GM12878 (cell line): Measurements from ENCODE around the gene C5. TPM values are rescaled to one million over a fixed set of nuclear protein-coding genes. Genes with fewer than 3 reads are reported as not detected.

Experiments
- ATAC-seq: fragments of 200-7000 bp; cut with Tn5 transposase; 3 replicates; pipeline ENCODE4 v1.9.1; 2020; ENCODE audit warnings: mild to moderate bottlenecking, moderate library complexity
- BruUV-seq: library from RNA; stranded (reverse); fragments of 400-500 nt; replicated peaks from 2 replicates; lab custom pipeline; 2021; lab: Mats Ljungman, UMichigan
- CTCF ChIA-PET: fragments of 300-600 bp; sonication (Branson Sonifier 250); formaldehyde crosslinking; extraction: SDS; loops from one replicate; lab custom pipeline; 2021; ENCODE audit warnings: inconsistent platforms; lab: Yijun Ruan, JAX
- POLR2A ChIA-PET: fragments of 350-600 bp; formaldehyde crosslinking; extraction: SDS; loops from one replicate; lab custom pipeline; 2021; ENCODE audit warnings: inconsistent platforms; lab: Charles Lee
- RAD21 ChIA-PET: fragments of 300-600 bp; sonication (Branson Sonifier 250); formaldehyde crosslinking; loops from one replicate; lab custom pipeline; 2023; ENCODE audit warnings: antibody characterized with exemption; ENCODE audit not compliant: unreplicated experiment; lab: Charles Lee
- SMC1A ChIA-PET: fragments of 300-600 bp; sonication (Branson Sonifier 250); formaldehyde crosslinking; loops from one replicate; lab custom pipeline; 2023; ENCODE audit not compliant: unreplicated experiment, uncharacterized antibody; lab: Charles Lee
- DNase-seq: peaks from one replicate; pipeline ENCODE4 v3.0.0-alpha.2; 2011; ENCODE audit warnings: low read depth, low spot score
- FAIRE-seq: peaks from 3 replicates; lab custom pipeline; 2011; peaks lifted over from hg19 to GRCh38; lab: Jason Lieb, UNC
- H2AFZ ChIP-seq: 2 replicates; pipeline ENCODE4 v1.6.0; 2011; ENCODE audit warnings: low read depth, low read length, control low read depth; ENCODE audit not compliant: control insufficient read depth
- H3K27ac ChIP-seq: 2 replicates; pipeline ENCODE4 v1.5.1; 2011; ENCODE audit warnings: control low read depth; ENCODE audit not compliant: control insufficient read depth, insufficient read depth
- H3K27me3 ChIP-seq, 2 experiments: replicated peaks in 1 of 2; 2 replicates each; pipeline versions ENCODE4 v1.6.0 to v1.6.1; 2011; ENCODE audit warnings: low read length in 1 of 2; ENCODE audit not compliant: control insufficient read depth in 2 of 2, insufficient read depth in 2 of 2
- H3K36me3 ChIP-seq, 2 experiments: 2 replicates each; pipeline ENCODE4 v1.5.1; 2011; ENCODE audit warnings: low read length in 1 of 2; ENCODE audit not compliant: control insufficient read depth in 2 of 2, insufficient read depth in 2 of 2
- H3K4me1 ChIP-seq: 2 replicates; pipeline ENCODE4 v1.6.1; 2011; ENCODE audit warnings: mild to moderate bottlenecking, low read length, moderate library complexity, mixed read lengths; ENCODE audit not compliant: control insufficient read depth, insufficient read depth
- H3K4me2 ChIP-seq: 2 replicates; pipeline ENCODE4 v1.6.0; 2011; ENCODE audit warnings: control low read depth; ENCODE audit not compliant: control insufficient read depth, insufficient read depth
- H3K4me3 ChIP-seq: fragments of 200-600 bp; sonication (generic); 2 replicates; pipeline ENCODE4 v1.5.1; 2016
- H3K79me2 ChIP-seq: 2 replicates; pipeline ENCODE4 v1.6.0; 2011; ENCODE audit warnings: low read length; ENCODE audit not compliant: control insufficient read depth, insufficient read depth
- H3K9ac ChIP-seq: 2 replicates; pipeline ENCODE4 v1.8.0; 2011; ENCODE audit warnings: low read length, control low read depth, mixed read lengths; ENCODE audit not compliant: control insufficient read depth, insufficient read depth
- H3K9me3 ChIP-seq: replicated peaks from 3 replicates; pipeline ENCODE4 v1.5.1; 2011; ENCODE audit warnings: mild to moderate bottlenecking, low read length; ENCODE audit not compliant: control insufficient read depth, insufficient read depth
- H4K20me1 ChIP-seq: 2 replicates; pipeline ENCODE4 v1.6.0; 2011; ENCODE audit not compliant: control insufficient read depth, insufficient read depth
- CBFB ChIP-seq: IDR thresholded peaks from 2 replicates; pipeline ENCODE4 v1.6.1; 2016; ENCODE audit warnings: antibody characterized with exemption, low read depth
- CHD1 ChIP-seq: IDR thresholded peaks from 2 replicates; pipeline ENCODE4 v1.6.1; 2012; ENCODE audit warnings: low read depth, low read length, improper control_type of control experiment
- EED ChIP-seq: sonication (generic); IDR thresholded peaks from 2 replicates; pipeline ENCODE4 v1.6.1; 2016; ENCODE audit warnings: antibody characterized with exemption, low read depth
- EGR1 ChIP-seq, 2 experiments: IDR thresholded peaks; 1 replicate in 1 of 2; 2 replicates in 1 of 2; pipeline ENCODE4 v1.6.1; 2011 to 2012; ENCODE audit warnings: low read depth in 2 of 2, low read length in 2 of 2, borderline replicate concordance in 1 of 2, mild to moderate bottlenecking in 1 of 2, moderate library complexity in 1 of 2
- IKZF1 ChIP-seq: fragments of 450-650 bp; conservative IDR thresholded peaks from 2 replicates; pipeline ENCODE4 v1.6.1; 2017; ENCODE audit warnings: antibody characterized with exemption, mild to moderate bottlenecking
- IKZF2 ChIP-seq, 2 experiments: fragments of 450-650 bp; IDR thresholded peaks; 2 replicates each; pipeline ENCODE4 v1.6.1; 2017; ENCODE audit warnings: mild to moderate bottlenecking in 2 of 2, moderate library complexity in 2 of 2
- JUND ChIP-seq: IDR thresholded peaks from 2 replicates; pipeline ENCODE4 v1.6.1; 2012; ENCODE audit warnings: low read depth, mild to moderate bottlenecking, low read length, improper control_type of control experiment, moderate library complexity
- KDM1A ChIP-seq: fragments of 200-600 bp; sonication (generic); IDR thresholded peaks from 2 replicates; pipeline ENCODE4 v1.6.1; 2016; ENCODE audit warnings: borderline replicate concordance
- MEF2A ChIP-seq: IDR thresholded peaks from 2 replicates; pipeline ENCODE4 v1.6.1; 2011; ENCODE audit warnings: low read depth, mild to moderate bottlenecking, low read length, moderate library complexity; ENCODE audit not compliant: insufficient read depth
- MTA3 ChIP-seq: IDR thresholded peaks from 2 replicates; pipeline ENCODE4 v1.6.1; 2012; ENCODE audit warnings: low read length, inconsistent platforms, borderline replicate concordance
- SMARCA5 ChIP-seq: fragments of 450-650 bp; IDR thresholded peaks from 2 replicates; pipeline ENCODE4 v1.6.1; 2017; ENCODE audit warnings: mild to moderate bottlenecking
- SPI1 ChIP-seq: IDR thresholded peaks from 2 replicates; pipeline ENCODE4 v1.6.1; 2011; ENCODE audit warnings: low read depth, mild to moderate bottlenecking, low read length, moderate library complexity, borderline replicate concordance; ENCODE audit not compliant: insufficient read depth
- ZNF24 ChIP-seq: fragments of 450-650 bp; IDR thresholded peaks from 2 replicates; pipeline ENCODE4 v1.6.1; 2017; ENCODE audit warnings: antibody characterized with exemption, mild to moderate bottlenecking
- WGBS: methylation state at CpG from one replicate; pipeline ENCODE4 v1.1.6; 2016; ENCODE audit warnings: low lambda C conversion rate; ENCODE audit not compliant: insufficient replicate concordance, insufficient coverage; ENCODE audit errors: missing lambda C conversion rate; 5-methylcytosine and 5-hydroxymethylcytosine counted together
- in situ Hi-C: fragments of 300-500 bp; cut with MboI; formaldehyde crosslinking; loops from 9 replicates; pipeline ENCODE4 v1.14.3; 2018; ENCODE audit warnings: mixed read lengths
- intact Hi-C: fragments of 100-400 bp; cut with micrococcal nuclease; formaldehyde crosslinking; loops from one replicate; pipeline ENCODE4 v1.14.2; 2022; ENCODE audit not compliant: unreplicated experiment
- polyA plus RNA-seq, 11 experiments: library from polyadenylated mRNA; depleted of rRNA in 4 of 11; unstranded in 6 of 11; stranded (reverse) in 5 of 11; fragments of >200 nt; fragmentation: Nextera tagmentation in 4 of 11; fragmentation: Illumina TruSeq in 1 of 11; extraction: Ambion mirVana in 4 of 11; extraction: Trizol in 1 of 11; gene quantifications; 1 replicate in 1 of 11; 2 replicates in 10 of 11; pipeline versions ENCODE4 v1.2.1 to v1.2.3, GENCODE V29; 2011 to 2016; ENCODE audit warnings: inconsistent platforms in 2 of 11, missing spikeins in 2 of 11, low read depth in 1 of 11
- total RNA-seq, 4 experiments: library from RNA; depleted of rRNA in 3 of 4; stranded (reverse); fragments of >200 nt in 3 of 4; fragmentation: Illumina TruSeq in 1 of 4; extraction: Trizol in 1 of 4; gene quantifications; 2 replicates each; pipeline versions ENCODE4 v1.2.1 to v1.2.3, GENCODE V29; 2013 to 2021
- TF ChIP-seq, protein P1 (sequence below): fragments of 450-650 bp; IDR thresholded peaks from 2 replicates; pipeline ENCODE4 v1.6.1; 2017; ENCODE audit warnings: mild to moderate bottlenecking, low read depth, inconsistent platforms; ENCODE audit not compliant: poor library complexity, severe bottlenecking
- TF ChIP-seq, protein P2 (sequence below): IDR thresholded peaks from 2 replicates; pipeline ENCODE4 v1.6.1; 2012; ENCODE audit warnings: low read depth, low read length, improper control_type of control experiment
- TF ChIP-seq, protein P3 (sequence below): IDR thresholded peaks from 2 replicates; pipeline ENCODE4 v1.6.1; 2012; ENCODE audit warnings: improper control_type of control experiment, low read depth, low read length; ENCODE audit not compliant: insufficient replicate concordance

The C5 gene
- total and polyA plus RNA-seq, 10 of the 15 experiments (the other 5 are each of a cell fraction or from before 2014, with no cell fraction given) = 0.39 to 2.2 (median 1.2) TPM

DNA sequence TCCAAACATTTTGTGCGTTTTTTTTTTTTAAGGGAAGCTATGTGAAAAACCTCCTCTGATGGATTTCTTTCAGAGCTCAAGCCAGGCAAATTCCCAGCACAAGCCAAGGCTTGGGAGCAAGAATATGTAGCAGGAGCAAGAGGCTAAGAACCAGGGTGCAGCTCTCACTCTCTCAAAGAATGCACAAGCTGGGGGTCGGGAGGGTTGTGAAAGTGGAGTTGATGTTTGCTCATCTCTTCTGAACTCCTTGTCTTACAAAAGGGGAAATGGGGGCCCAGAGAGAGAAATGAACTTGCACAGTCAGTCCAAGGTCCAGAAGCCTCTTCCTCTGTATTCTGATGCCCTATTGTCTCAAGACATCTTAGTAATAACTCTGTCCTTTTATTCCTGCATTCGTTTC lies 115.8 kb downstream of the C5 start:
- peaks cover 58% of the 10 kb centered on the region for H3K4me1 ChIP-seq
- peak overlapping the region; percentile 96 for H3K27ac ChIP-seq
- DNase-seq = no peak
- peak; percentile 16 for ATAC-seq
- WGBS = 2% methylated on average over 3 of the region's 3 CpGs
- no peak overlapping the region for H2AFZ ChIP-seq
- POLR2A ChIA-PET = interaction anchor here (0.6 to 18.1 kb wide), 12 partner anchors 9 to 141 kb away, joined by 3 to 383 read pairs (median 4); no protein-coding TSS in a partner anchor
- H3K79me2 ChIP-seq = peaks cover 20% of the 10 kb centered on the region
- H3K27me3 ChIP-seq = no peaks in the 10 kb centered on the region
- no peaks in the 10 kb centered on the region for H3K9me3 ChIP-seq
- RAD21 ChIA-PET = interaction anchor here (0.7 to 11.7 kb wide), 13 partner anchors 9 to 178 kb away, joined by 3 to 196 read pairs (median 8); partner anchors contain the start of gene TRAF1
- SMC1A ChIA-PET = interaction anchor here (1.0 to 26.1 kb wide), 11 partner anchors 9 to 178 kb away, joined by 3 to 522 read pairs (median 9); partner anchors contain the start of gene TRAF1
- intact Hi-C loops = loop anchor here (5.0 kb wide), 2 partner anchors 138 to 142 kb away; partner anchors contain the start of genes CNTRL and FBXW2
- peak overlapping the region; percentile 64 for H3K4me2 ChIP-seq
- in situ Hi-C loops = no loop called here
- no TSS peak for BruUV-seq
- CTCF ChIA-PET = interaction anchor here (1.4 to 11.9 kb wide), 12 partner anchors 8 to 179 kb away, joined by 3 to 110 read pairs (median 10); no protein-coding TSS in a partner anchor
- H3K4me3 ChIP-seq = peak overlapping the region; percentile 16; the same call in 1 of the 2 replicates
- H4K20me1 ChIP-seq = no peaks in the 10 kb centered on the region
- no peaks in the 10 kb centered on the region for H3K36me3 ChIP-seq
- peak; percentile 23 for FAIRE-seq
- peak overlapping the region; percentile 31; the same call in 1 of the 2 replicates for H3K9ac ChIP-seq
- no peak for TF ChIP-seq ZNF24
- peak; percentile 16; the same call in 1 of the 2 replicates for TF ChIP-seq EED
- TF ChIP-seq SPI1 = peak; percentile 86
- TF ChIP-seq, protein P1, sequence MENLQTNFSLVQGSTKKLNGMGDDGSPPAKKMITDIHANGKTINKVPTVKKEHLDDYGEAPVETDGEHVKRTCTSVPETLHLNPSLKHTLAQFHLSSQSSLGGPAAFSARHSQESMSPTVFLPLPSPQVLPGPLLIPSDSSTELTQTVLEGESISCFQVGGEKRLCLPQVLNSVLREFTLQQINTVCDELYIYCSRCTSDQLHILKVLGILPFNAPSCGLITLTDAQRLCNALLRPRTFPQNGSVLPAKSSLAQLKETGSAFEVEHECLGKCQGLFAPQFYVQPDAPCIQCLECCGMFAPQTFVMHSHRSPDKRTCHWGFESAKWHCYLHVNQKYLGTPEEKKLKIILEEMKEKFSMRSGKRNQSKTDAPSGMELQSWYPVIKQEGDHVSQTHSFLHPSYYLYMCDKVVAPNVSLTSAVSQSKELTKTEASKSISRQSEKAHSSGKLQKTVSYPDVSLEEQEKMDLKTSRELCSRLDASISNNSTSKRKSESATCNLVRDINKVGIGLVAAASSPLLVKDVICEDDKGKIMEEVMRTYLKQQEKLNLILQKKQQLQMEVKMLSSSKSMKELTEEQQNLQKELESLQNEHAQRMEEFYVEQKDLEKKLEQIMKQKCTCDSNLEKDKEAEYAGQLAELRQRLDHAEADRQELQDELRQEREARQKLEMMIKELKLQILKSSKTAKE = no peak
- TF ChIP-seq MEF2A = no peak
- 0 out of 2 replicates have a peak, but pooled peaks have one; percentile 14 for TF ChIP-seq IKZF1
- no peak for TF ChIP-seq JUND
- TF ChIP-seq MTA3 = no peak
- TF ChIP-seq EGR1 (IDR thresholded peaks at IDR 0.05; ENCODE audit: borderline replicate concordance in 1 of 2, low read depth in 2 of 2, low read length in 2 of 2) = no peak
- TF ChIP-seq IKZF2 (IDR thresholded peaks at IDR 0.05) = no peak; a peak in 1 of 4 replicates
- no peak for TF ChIP-seq KDM1A
- TF ChIP-seq, protein P2, sequence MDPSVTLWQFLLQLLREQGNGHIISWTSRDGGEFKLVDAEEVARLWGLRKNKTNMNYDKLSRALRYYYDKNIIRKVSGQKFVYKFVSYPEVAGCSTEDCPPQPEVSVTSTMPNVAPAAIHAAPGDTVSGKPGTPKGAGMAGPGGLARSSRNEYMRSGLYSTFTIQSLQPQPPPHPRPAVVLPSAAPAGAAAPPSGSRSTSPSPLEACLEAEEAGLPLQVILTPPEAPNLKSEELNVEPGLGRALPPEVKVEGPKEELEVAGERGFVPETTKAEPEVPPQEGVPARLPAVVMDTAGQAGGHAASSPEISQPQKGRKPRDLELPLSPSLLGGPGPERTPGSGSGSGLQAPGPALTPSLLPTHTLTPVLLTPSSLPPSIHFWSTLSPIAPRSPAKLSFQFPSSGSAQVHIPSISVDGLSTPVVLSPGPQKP = no peak
- TF ChIP-seq CBFB = 0 out of 2 replicates have a peak, but pooled peaks have one; percentile 29
- TF ChIP-seq SMARCA5 = no peak
- TF ChIP-seq CHD1 = no peak
- TF ChIP-seq, protein P3, sequence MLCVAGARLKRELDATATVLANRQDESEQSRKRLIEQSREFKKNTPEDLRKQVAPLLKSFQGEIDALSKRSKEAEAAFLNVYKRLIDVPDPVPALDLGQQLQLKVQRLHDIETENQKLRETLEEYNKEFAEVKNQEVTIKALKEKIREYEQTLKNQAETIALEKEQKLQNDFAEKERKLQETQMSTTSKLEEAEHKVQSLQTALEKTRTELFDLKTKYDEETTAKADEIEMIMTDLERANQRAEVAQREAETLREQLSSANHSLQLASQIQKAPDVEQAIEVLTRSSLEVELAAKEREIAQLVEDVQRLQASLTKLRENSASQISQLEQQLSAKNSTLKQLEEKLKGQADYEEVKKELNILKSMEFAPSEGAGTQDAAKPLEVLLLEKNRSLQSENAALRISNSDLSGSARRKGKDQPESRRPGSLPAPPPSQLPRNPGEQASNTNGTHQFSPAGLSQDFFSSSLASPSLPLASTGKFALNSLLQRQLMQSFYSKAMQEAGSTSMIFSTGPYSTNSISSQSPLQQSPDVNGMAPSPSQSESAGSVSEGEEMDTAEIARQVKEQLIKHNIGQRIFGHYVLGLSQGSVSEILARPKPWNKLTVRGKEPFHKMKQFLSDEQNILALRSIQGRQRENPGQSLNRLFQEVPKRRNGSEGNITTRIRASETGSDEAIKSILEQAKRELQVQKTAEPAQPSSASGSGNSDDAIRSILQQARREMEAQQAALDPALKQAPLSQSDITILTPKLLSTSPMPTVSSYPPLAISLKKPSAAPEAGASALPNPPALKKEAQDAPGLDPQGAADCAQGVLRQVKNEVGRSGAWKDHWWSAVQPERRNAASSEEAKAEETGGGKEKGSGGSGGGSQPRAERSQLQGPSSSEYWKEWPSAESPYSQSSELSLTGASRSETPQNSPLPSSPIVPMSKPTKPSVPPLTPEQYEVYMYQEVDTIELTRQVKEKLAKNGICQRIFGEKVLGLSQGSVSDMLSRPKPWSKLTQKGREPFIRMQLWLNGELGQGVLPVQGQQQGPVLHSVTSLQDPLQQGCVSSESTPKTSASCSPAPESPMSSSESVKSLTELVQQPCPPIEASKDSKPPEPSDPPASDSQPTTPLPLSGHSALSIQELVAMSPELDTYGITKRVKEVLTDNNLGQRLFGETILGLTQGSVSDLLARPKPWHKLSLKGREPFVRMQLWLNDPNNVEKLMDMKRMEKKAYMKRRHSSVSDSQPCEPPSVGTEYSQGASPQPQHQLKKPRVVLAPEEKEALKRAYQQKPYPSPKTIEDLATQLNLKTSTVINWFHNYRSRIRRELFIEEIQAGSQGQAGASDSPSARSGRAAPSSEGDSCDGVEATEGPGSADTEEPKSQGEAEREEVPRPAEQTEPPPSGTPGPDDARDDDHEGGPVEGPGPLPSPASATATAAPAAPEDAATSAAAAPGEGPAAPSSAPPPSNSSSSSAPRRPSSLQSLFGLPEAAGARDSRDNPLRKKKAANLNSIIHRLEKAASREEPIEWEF = no peak
